GM10847 (cell line): ENCODE data around the gene EMC10.

Experiments used
- POLR2A ChIP-seq: IDR thresholded peaks from 2 replicates; pipeline ENCODE4 v1.6.1; 2011; ENCODE audit not compliant: insufficient read length; ENCODE audit errors: extremely low read depth

EMC10 gene

GRCh38 chr19:50482271-50482855, 6.1 kb downstream of the EMC10 start:
- no peak for TF ChIP-seq POLR2A

- no peak for TF ChIP-seq POLR2A
Measured at GRCh38 chr19:50482916-50483315, 6.6 kb downstream of the EMC10 start.

- TF ChIP-seq POLR2A = no peak
Measured at GRCh38 chr19:50485284-50485955, 9.1 kb downstream of the EMC10 start.

GRCh38 chr19:50486823-50487515, 10.7 kb downstream of the EMC10 start:
- TF ChIP-seq POLR2A = no peak

GRCh38 chr19:50488389-50489194, 12.3 kb downstream of the EMC10 start:
- no peak for TF ChIP-seq POLR2A

GRCh38 chr19:50489461-50490011, 13.2 kb downstream of the EMC10 start:
- TF ChIP-seq POLR2A = no peak

GRCh38 chr19:50490411-50490811, 14.1 kb downstream of the EMC10 start:
- no peak for TF ChIP-seq POLR2A

GRCh38 chr19:50490991-50491472, 14.7 kb downstream of the EMC10 start:
- TF ChIP-seq POLR2A = no peak

GRCh38 chr19:50492303-50493052, 16.2 kb downstream of the EMC10 start:
- TF ChIP-seq POLR2A = no peak

- no peak for TF ChIP-seq POLR2A
Measured at GRCh38 chr19:50493171-50493570, 16.9 kb downstream of the EMC10 start.

- TF ChIP-seq POLR2A = no peak
Measured at GRCh38 chr19:50494186-50495019, 18.1 kb downstream of the EMC10 start.

- no peak for TF ChIP-seq POLR2A
Measured at GRCh38 chr19:50495020-50495531, 18.8 kb downstream of the EMC10 start.
